GM23338 (cell line): ENCODE measurements around the gene TRMT13.

Experiments
- CREB1 ChIP-seq: fragments of 250-450 bp; sonication (Bioruptor Pico); IDR thresholded peaks from 2 replicates; pipeline ENCODE4 v1.5.0; 2020; ENCODE audit warnings: low read depth, mild to moderate bottlenecking, moderate library complexity
- ETS1 ChIP-seq: IDR thresholded peaks from 2 replicates; pipeline ENCODE4 v1.6.1; 2016; ENCODE audit warnings: antibody characterized with exemption
- EZH2 ChIP-seq: fragments of 200-600 bp; sonication (generic); IDR thresholded peaks from one replicate; pipeline ENCODE4 v1.8.0; 2017; ENCODE audit warnings: antibody characterized with exemption, mild to moderate bottlenecking, low read depth; ENCODE audit not compliant: unreplicated experiment
- EZH2phosphoT487 ChIP-seq: fragments of 200-600 bp; sonication (generic); IDR thresholded peaks from one replicate; pipeline ENCODE4 v1.8.1; 2018; ENCODE audit warnings: antibody characterized with exemption; ENCODE audit not compliant: unreplicated experiment
- JUNB ChIP-seq: IDR thresholded peaks from one replicate; pipeline ENCODE4 v1.6.1; 2016; ENCODE audit warnings: antibody characterized with exemption; ENCODE audit not compliant: unreplicated experiment
- POLR2AphosphoS5 ChIP-seq: IDR thresholded peaks from 2 replicates; pipeline ENCODE4 v1.6.1; 2016; ENCODE audit warnings: antibody characterized with exemption, low read depth
- STAT1 ChIP-seq: IDR thresholded peaks from one replicate; pipeline ENCODE4 v1.6.1; 2016; ENCODE audit warnings: antibody characterized with exemption; ENCODE audit not compliant: unreplicated experiment
- ZNF114 ChIP-seq: fragments of 250-450 bp; sonication (Bioruptor Pico); IDR thresholded peaks from 2 replicates; pipeline ENCODE4 v1.5.0; 2020; ENCODE audit warnings: mild to moderate bottlenecking, moderate library complexity
- ZNF331 ChIP-seq: fragments of 250-450 bp; sonication (Bioruptor Pico); IDR thresholded peaks from 2 replicates; pipeline ENCODE4 v1.5.0; 2020; ENCODE audit warnings: low read depth, mild to moderate bottlenecking, moderate library complexity
- TF ChIP-seq, protein P1 (sequence below), 2 experiments: fragments of 200-600 bp in 1 of 2; sonication (generic) in 1 of 2; conservative IDR thresholded peaks; 2 replicates each; pipeline versions ENCODE4 v1.5.1 to v1.6.1; 2016 to 2017; ENCODE audit warnings: antibody characterized with exemption in 2 of 2, low read depth in 2 of 2, mild to moderate bottlenecking in 2 of 2, moderate library complexity in 1 of 2
- TF ChIP-seq, protein P2 (sequence below): IDR thresholded peaks from one replicate; pipeline ENCODE4 v1.6.1; 2018; ENCODE audit warnings: antibody characterized with exemption; ENCODE audit not compliant: unreplicated experiment
- TF ChIP-seq, protein P3 (sequence below): fragments of 250-450 bp; sonication (Bioruptor Pico); IDR thresholded peaks from 2 replicates; pipeline ENCODE4 v1.5.0; 2020; ENCODE audit warnings: mild to moderate bottlenecking, moderate library complexity

- TF ChIP-seq, protein P1, sequence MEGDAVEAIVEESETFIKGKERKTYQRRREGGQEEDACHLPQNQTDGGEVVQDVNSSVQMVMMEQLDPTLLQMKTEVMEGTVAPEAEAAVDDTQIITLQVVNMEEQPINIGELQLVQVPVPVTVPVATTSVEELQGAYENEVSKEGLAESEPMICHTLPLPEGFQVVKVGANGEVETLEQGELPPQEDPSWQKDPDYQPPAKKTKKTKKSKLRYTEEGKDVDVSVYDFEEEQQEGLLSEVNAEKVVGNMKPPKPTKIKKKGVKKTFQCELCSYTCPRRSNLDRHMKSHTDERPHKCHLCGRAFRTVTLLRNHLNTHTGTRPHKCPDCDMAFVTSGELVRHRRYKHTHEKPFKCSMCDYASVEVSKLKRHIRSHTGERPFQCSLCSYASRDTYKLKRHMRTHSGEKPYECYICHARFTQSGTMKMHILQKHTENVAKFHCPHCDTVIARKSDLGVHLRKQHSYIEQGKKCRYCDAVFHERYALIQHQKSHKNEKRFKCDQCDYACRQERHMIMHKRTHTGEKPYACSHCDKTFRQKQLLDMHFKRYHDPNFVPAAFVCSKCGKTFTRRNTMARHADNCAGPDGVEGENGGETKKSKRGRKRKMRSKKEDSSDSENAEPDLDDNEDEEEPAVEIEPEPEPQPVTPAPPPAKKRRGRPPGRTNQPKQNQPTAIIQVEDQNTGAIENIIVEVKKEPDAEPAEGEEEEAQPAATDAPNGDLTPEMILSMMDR (conservative IDR thresholded peaks at IDR 0.05; ENCODE audit: low read depth in 2 of 2): no peak
- TF ChIP-seq, protein P2, sequence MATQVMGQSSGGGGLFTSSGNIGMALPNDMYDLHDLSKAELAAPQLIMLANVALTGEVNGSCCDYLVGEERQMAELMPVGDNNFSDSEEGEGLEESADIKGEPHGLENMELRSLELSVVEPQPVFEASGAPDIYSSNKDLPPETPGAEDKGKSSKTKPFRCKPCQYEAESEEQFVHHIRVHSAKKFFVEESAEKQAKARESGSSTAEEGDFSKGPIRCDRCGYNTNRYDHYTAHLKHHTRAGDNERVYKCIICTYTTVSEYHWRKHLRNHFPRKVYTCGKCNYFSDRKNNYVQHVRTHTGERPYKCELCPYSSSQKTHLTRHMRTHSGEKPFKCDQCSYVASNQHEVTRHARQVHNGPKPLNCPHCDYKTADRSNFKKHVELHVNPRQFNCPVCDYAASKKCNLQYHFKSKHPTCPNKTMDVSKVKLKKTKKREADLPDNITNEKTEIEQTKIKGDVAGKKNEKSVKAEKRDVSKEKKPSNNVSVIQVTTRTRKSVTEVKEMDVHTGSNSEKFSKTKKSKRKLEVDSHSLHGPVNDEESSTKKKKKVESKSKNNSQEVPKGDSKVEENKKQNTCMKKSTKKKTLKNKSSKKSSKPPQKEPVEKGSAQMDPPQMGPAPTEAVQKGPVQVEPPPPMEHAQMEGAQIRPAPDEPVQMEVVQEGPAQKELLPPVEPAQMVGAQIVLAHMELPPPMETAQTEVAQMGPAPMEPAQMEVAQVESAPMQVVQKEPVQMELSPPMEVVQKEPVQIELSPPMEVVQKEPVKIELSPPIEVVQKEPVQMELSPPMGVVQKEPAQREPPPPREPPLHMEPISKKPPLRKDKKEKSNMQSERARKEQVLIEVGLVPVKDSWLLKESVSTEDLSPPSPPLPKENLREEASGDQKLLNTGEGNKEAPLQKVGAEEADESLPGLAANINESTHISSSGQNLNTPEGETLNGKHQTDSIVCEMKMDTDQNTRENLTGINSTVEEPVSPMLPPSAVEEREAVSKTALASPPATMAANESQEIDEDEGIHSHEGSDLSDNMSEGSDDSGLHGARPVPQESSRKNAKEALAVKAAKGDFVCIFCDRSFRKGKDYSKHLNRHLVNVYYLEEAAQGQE: no peak
- no peak for TF ChIP-seq POLR2AphosphoS5
- no peak for TF ChIP-seq EZH2phosphoT487
- TF ChIP-seq CREB1: no peak
- TF ChIP-seq EZH2: no peak
- TF ChIP-seq ZNF114 (CRISPR knock-in tag): no peak
- no peak for TF ChIP-seq JUNB
- TF ChIP-seq ETS1: no peak
- TF ChIP-seq ZNF331 (CRISPR knock-in tag): no peak
- TF ChIP-seq, protein P3, sequence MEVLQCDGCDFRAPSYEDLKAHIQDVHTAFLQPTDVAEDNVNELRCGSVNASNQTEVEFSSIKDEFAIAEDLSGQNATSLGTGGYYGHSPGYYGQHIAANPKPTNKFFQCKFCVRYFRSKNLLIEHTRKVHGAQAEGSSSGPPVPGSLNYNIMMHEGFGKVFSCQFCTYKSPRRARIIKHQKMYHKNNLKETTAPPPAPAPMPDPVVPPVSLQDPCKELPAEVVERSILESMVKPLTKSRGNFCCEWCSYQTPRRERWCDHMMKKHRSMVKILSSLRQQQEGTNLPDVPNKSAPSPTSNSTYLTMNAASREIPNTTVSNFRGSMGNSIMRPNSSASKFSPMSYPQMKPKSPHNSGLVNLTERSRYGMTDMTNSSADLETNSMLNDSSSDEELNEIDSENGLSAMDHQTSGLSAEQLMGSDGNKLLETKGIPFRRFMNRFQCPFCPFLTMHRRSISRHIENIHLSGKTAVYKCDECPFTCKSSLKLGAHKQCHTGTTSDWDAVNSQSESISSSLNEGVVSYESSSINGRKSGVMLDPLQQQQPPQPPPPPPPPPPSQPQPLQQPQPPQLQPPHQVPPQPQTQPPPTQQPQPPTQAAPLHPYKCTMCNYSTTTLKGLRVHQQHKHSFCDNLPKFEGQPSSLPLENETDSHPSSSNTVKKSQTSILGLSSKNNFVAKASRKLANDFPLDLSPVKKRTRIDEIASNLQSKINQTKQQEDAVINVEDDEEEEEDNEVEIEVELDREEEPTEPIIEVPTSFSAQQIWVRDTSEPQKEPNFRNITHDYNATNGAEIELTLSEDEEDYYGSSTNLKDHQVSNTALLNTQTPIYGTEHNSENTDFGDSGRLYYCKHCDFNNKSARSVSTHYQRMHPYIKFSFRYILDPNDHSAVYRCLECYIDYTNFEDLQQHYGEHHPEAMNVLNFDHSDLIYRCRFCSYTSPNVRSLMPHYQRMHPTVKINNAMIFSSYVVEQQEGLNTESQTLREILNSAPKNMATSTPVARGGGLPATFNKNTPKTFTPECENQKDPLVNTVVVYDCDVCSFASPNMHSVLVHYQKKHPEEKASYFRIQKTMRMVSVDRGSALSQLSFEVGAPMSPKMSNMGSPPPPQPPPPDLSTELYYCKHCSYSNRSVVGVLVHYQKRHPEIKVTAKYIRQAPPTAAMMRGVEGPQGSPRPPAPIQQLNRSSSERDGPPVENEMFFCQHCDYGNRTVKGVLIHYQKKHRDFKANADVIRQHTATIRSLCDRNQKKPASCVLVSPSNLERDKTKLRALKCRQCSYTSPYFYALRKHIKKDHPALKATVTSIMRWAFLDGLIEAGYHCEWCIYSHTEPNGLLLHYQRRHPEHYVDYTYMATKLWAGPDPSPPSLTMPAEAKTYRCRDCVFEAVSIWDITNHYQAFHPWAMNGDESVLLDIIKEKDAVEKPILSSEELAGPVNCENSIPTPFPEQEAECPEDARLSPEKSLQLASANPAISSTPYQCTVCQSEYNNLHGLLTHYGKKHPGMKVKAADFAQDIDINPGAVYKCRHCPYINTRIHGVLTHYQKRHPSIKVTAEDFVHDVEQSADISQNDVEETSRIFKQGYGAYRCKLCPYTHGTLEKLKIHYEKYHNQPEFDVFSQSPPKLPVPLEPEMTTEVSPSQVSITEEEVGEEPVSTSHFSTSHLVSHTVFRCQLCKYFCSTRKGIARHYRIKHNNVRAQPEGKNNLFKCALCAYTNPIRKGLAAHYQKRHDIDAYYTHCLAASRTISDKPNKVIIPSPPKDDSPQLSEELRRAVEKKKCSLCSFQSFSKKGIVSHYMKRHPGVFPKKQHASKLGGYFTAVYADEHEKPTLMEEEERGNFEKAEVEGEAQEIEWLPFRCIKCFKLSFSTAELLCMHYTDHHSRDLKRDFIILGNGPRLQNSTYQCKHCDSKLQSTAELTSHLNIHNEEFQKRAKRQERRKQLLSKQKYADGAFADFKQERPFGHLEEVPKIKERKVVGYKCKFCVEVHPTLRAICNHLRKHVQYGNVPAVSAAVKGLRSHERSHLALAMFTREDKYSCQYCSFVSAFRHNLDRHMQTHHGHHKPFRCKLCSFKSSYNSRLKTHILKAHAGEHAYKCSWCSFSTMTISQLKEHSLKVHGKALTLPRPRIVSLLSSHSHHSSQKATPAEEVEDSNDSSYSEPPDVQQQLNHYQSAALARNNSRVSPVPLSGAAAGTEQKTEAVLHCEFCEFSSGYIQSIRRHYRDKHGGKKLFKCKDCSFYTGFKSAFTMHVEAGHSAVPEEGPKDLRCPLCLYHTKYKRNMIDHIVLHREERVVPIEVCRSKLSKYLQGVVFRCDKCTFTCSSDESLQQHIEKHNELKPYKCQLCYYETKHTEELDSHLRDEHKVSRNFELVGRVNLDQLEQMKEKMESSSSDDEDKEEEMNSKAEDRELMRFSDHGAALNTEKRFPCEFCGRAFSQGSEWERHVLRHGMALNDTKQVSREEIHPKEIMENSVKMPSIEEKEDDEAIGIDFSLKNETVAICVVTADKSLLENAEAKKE (CRISPR knock-in tag): no peak
- no peak for TF ChIP-seq STAT1
These were observed 29.9 kb downstream of the TRMT13 start for GRCh38 chr1:100162881-100163280.
